Smooth muscle cell of trachea (primary cell): ENCODE data around the gene CENPVL1. TPM values are rescaled to one million over a fixed set of nuclear protein-coding genes. Genes with fewer than 3 reads are reported as not detected.

Experiments used
- total RNA-seq: library from RNA; depleted of rRNA; stranded (reverse); fragments of >200 nt; gene quantifications from 2 replicates; pipeline ENCODE4 v1.2.1, GENCODE V29; 2014

The CENPVL1 gene
- not detected in 2 replicates for total RNA-seq

GRCh38 chrX:51710277-51711164, at the start of gene CENPVL1:
CENPVL1 (plus strand) TSS chrX:51710512; CDS start chrX:51710512, 0 bp downstream.

GRCh38 chrX:51682720-51683062, 27.6 kb upstream of the CENPVL1 start, which contains the start of gene CENPVL2:
CENPVL2 (minus strand) TSS chrX:51682831; CDS start chrX:51682831, 0 bp downstream.

GRCh38 chrX:51743179-51743957, 33.1 kb downstream of the CENPVL1 start, which contains the start of gene GSPT2:
GSPT2 (plus strand) TSS chrX:51743442; CDS start chrX:51743627, 185 bp downstream.

Other genes starting within 250 kb of the CENPVL1 start
- gene NUDT11, start 213.9 kb upstream of the CENPVL1 start, total RNA-seq: 10.3 and 11.2 TPM in 2 replicates
- not detected in 2 replicates for gene CENPVL3, start 91.6 kb upstream of the CENPVL1 start, total RNA-seq
- gene CENPVL2, start 27.7 kb upstream of the CENPVL1 start, total RNA-seq: not detected in 2 replicates
- gene GSPT2, start 32.9 kb downstream of the CENPVL1 start, total RNA-seq: 9.3 and 11.2 TPM in 2 replicates
- gene MAGED1, start 183.1 kb downstream of the CENPVL1 start, total RNA-seq: 206 and 210 TPM in 2 replicates